ENCODE data around the gene KRTCAP2. TPM values are rescaled to one million over a fixed set of nuclear protein-coding genes. Genes with fewer than 3 reads are reported as not detected.

KRTCAP2 gene
- total RNA-seq, 2 donors from 2014 or later = 108 to 166 TPM

GRCh38 chr1:155145491-155145890 lies 27.6 kb downstream of the KRTCAP2 start:
- H3K4me1 Mint-ChIP-seq = no peaks in the 10 kb centered on the region
- peaks cover 1% of the 10 kb centered on the region for H3K36me3 Mint-ChIP-seq (ENCODE audit: low read depth)
- peaks cover 20% of the 10 kb centered on the region for H3K27me3 Mint-ChIP-seq
- ATAC-seq (replicated peaks) = no peak
- H3K9me3 Mint-ChIP-seq = no peaks in the 10 kb centered on the region
- H3K27ac Mint-ChIP-seq = no peak overlapping the region
- no peak overlapping the region for H3K4me3 Mint-ChIP-seq

GRCh38 chr1:155141749-155142148 lies 31.4 kb downstream of the KRTCAP2 start:
- H3K4me3 Mint-ChIP-seq = no peak overlapping the region
- H3K9me3 Mint-ChIP-seq = no peaks in the 10 kb centered on the region

GRCh38 chr1:155140630-155140953 lies 32.5 kb downstream of the KRTCAP2 start:
- peaks cover 10% of the 10 kb centered on the region for H3K4me1 Mint-ChIP-seq
- no peaks in the 10 kb centered on the region for H3K9me3 Mint-ChIP-seq
- H3K27me3 Mint-ChIP-seq = peaks cover 3% of the 10 kb centered on the region
- peak overlapping the region; percentile 86 for H3K27ac Mint-ChIP-seq
- ATAC-seq (replicated peaks) = no peak
- peaks cover 50% of the 10 kb centered on the region for H3K36me3 Mint-ChIP-seq (ENCODE audit: low read depth)
- H3K4me3 Mint-ChIP-seq = peak overlapping the region; percentile 95

More at GRCh38 chr1:155141749-155142148, 31.4 kb downstream of the KRTCAP2 start:
- Mint-ChIP-seq H3K27ac (no peak overlapping the region), H3K36me3 (ENCODE audit: low read depth) (peaks cover 39% of the 10 kb centered on the region), H3K4me1 (peaks cover 10% of the 10 kb centered on the region), H3K27me3 (peaks cover 11% of the 10 kb centered on the region)
- no peak for ATAC-seq (replicated peaks)

- Mint-ChIP-seq H3K4me3 (peak within 1 kb of the TSS; percentile 95), H3K27ac (peak within 1 kb of the TSS; percentile 86), H3K36me3 (ENCODE audit: low read depth) (peaks cover 56% of the 10 kb centered on the region), H3K27me3 (no peaks in the 10 kb centered on the region), H3K9me3 (no peaks in the 10 kb centered on the region), H3K4me1 (peaks cover 13% of the 10 kb centered on the region)
- peak; percentile 79 for ATAC-seq (replicated peaks)
Measured at GRCh38 chr1:155139895-155140629, 33.0 kb downstream of the KRTCAP2 start, which contains the start of gene DPM3. Gene DPM3, minus strand, starts transcription at chr1:155140531. Its CDS starts 291 bp downstream, at chr1:155140240.

- Mint-ChIP-seq H3K4me3 (peak overlapping the region; percentile 95), H3K27me3 (no peaks in the 10 kb centered on the region), H3K9me3 (no peaks in the 10 kb centered on the region), H3K4me1 (peaks cover 24% of the 10 kb centered on the region), H3K36me3 (ENCODE audit: low read depth) (peaks cover 58% of the 10 kb centered on the region), H3K27ac (peak overlapping the region; percentile 98)
- no peak for ATAC-seq (replicated peaks)
Measured at GRCh38 chr1:155137154-155137949, 35.8 kb downstream of the KRTCAP2 start.

- no peaks in the 10 kb centered on the region for H3K27me3 Mint-ChIP-seq
- no peak for ATAC-seq (replicated peaks)
- peak overlapping the region; percentile 98 for H3K27ac Mint-ChIP-seq
- H3K4me3 Mint-ChIP-seq = peak overlapping the region; percentile 95
- H3K9me3 Mint-ChIP-seq = no peaks in the 10 kb centered on the region
- H3K36me3 Mint-ChIP-seq (ENCODE audit: low read depth) = peaks cover 58% of the 10 kb centered on the region
- H3K4me1 Mint-ChIP-seq = peaks cover 24% of the 10 kb centered on the region
Measured at GRCh38 chr1:155136748-155137147, 36.4 kb downstream of the KRTCAP2 start.

- Mint-ChIP-seq H3K4me3 (peak within 1 kb of the TSS; percentile 95), H3K27ac (peak within 1 kb of the TSS; percentile 98), H3K27me3 (no peaks in the 10 kb centered on the region), H3K9me3 (no peaks in the 10 kb centered on the region), H3K4me1 (peaks cover 24% of the 10 kb centered on the region), H3K36me3 (ENCODE audit: low read depth) (peaks cover 57% of the 10 kb centered on the region)
- peak; percentile 79 for ATAC-seq (replicated peaks)
Measured at GRCh38 chr1:155135415-155136028, 37.6 kb downstream of the KRTCAP2 start, which contains the start of gene SLC50A1. Gene SLC50A1, plus strand, starts transcription at chr1:155135852. Its CDS starts 60 bp downstream, at chr1:155135912.

GRCh38 chr1:155134880-155135414 lies 38.2 kb downstream of the KRTCAP2 start:
- H3K27ac Mint-ChIP-seq = peak overlapping the region; percentile 98
- peak overlapping the region; percentile 95 for H3K4me3 Mint-ChIP-seq
- peaks cover 24% of the 10 kb centered on the region for H3K4me1 Mint-ChIP-seq
- no peaks in the 10 kb centered on the region for H3K27me3 Mint-ChIP-seq
- peak; percentile 84 for ATAC-seq (replicated peaks)
- H3K36me3 Mint-ChIP-seq (ENCODE audit: low read depth) = peaks cover 51% of the 10 kb centered on the region
- no peaks in the 10 kb centered on the region for H3K9me3 Mint-ChIP-seq

- peak overlapping the region; percentile 98 for H3K27ac Mint-ChIP-seq
- no peaks in the 10 kb centered on the region for H3K9me3 Mint-ChIP-seq
- no peak for ATAC-seq (replicated peaks)
- peaks cover 24% of the 10 kb centered on the region for H3K4me1 Mint-ChIP-seq
- peaks cover 45% of the 10 kb centered on the region for H3K36me3 Mint-ChIP-seq (ENCODE audit: low read depth)
- H3K4me3 Mint-ChIP-seq = peak overlapping the region; percentile 95
- H3K27me3 Mint-ChIP-seq = no peaks in the 10 kb centered on the region
Measured at GRCh38 chr1:155134322-155134721, 38.8 kb downstream of the KRTCAP2 start.

GRCh38 chr1:155133799-155134281 lies 39.3 kb downstream of the KRTCAP2 start:
- Mint-ChIP-seq H3K4me3 (no peak overlapping the region), H3K27me3 (no peaks in the 10 kb centered on the region), H3K36me3 (ENCODE audit: low read depth) (peaks cover 40% of the 10 kb centered on the region), H3K4me1 (peaks cover 24% of the 10 kb centered on the region), H3K27ac (no peak overlapping the region), H3K9me3 (no peaks in the 10 kb centered on the region)
- no peak for ATAC-seq (replicated peaks)

- H3K36me3 Mint-ChIP-seq (ENCODE audit: low read depth) = peaks cover 21% of the 10 kb centered on the region
- ATAC-seq (replicated peaks) = no peak
- H3K27ac Mint-ChIP-seq = peak overlapping the region; percentile 66
- H3K27me3 Mint-ChIP-seq = peaks cover 12% of the 10 kb centered on the region
- H3K4me1 Mint-ChIP-seq = peaks cover 26% of the 10 kb centered on the region
- H3K4me3 Mint-ChIP-seq = no peak overlapping the region
- no peaks in the 10 kb centered on the region for H3K9me3 Mint-ChIP-seq
Measured at GRCh38 chr1:155131856-155132255, 41.2 kb downstream of the KRTCAP2 start.

GRCh38 chr1:155131285-155131684 lies 41.8 kb downstream of the KRTCAP2 start:
- Mint-ChIP-seq H3K9me3 (no peaks in the 10 kb centered on the region), H3K27ac (peak overlapping the region; percentile 66), H3K36me3 (ENCODE audit: low read depth) (peaks cover 15% of the 10 kb centered on the region), H3K27me3 (peaks cover 15% of the 10 kb centered on the region), H3K4me1 (peaks cover 30% of the 10 kb centered on the region), H3K4me3 (no peak overlapping the region)
- ATAC-seq (replicated peaks) = no peak

- H3K4me1 Mint-ChIP-seq = peaks cover 30% of the 10 kb centered on the region
- H3K9me3 Mint-ChIP-seq = no peaks in the 10 kb centered on the region
- peaks cover 6% of the 10 kb centered on the region for H3K36me3 Mint-ChIP-seq (ENCODE audit: low read depth)
- peaks cover 15% of the 10 kb centered on the region for H3K27me3 Mint-ChIP-seq
- H3K27ac Mint-ChIP-seq = peak overlapping the region; percentile 26
- no peak for ATAC-seq (replicated peaks)
- no peak overlapping the region for H3K4me3 Mint-ChIP-seq
Measured at GRCh38 chr1:155130272-155131006, 42.7 kb downstream of the KRTCAP2 start.
